Ishikawa (cell line): Measurements from ENCODE around the gene MAGI1.

Experiments used
- CEBPB ChIP-seq: IDR thresholded peaks from 2 replicates; pipeline ENCODE4 v1.6.1; 2012
- CREB1 ChIP-seq: IDR thresholded peaks from 2 replicates; pipeline ENCODE4 v1.6.1; 2012; ENCODE audit warnings: low read depth
- EGR1 ChIP-seq: IDR thresholded peaks from 2 replicates; pipeline ENCODE4 v1.6.1; 2012
- EP300 ChIP-seq: IDR thresholded peaks from 2 replicates; pipeline ENCODE4 v1.6.1; 2012; ENCODE audit warnings: borderline replicate concordance
- FOXM1 ChIP-seq: IDR thresholded peaks from 2 replicates; pipeline ENCODE4 v1.6.1; 2012; ENCODE audit warnings: low read depth, borderline replicate concordance
- MAX ChIP-seq: IDR thresholded peaks from 2 replicates; pipeline ENCODE4 v1.6.1; 2012
- NFIC ChIP-seq: IDR thresholded peaks from 2 replicates; pipeline ENCODE4 v1.6.1; 2012
- RAD21 ChIP-seq: IDR thresholded peaks from 2 replicates; pipeline ENCODE4 v1.6.1; 2012; ENCODE audit warnings: low read depth
- REST ChIP-seq: IDR thresholded peaks from 2 replicates; pipeline ENCODE4 v1.6.1; 2012; ENCODE audit warnings: low read depth, mild to moderate bottlenecking
- TAF1 ChIP-seq: IDR thresholded peaks from 2 replicates; pipeline ENCODE4 v1.6.1; 2012; ENCODE audit warnings: low read depth, mild to moderate bottlenecking
- TCF12 ChIP-seq: IDR thresholded peaks from 2 replicates; pipeline ENCODE4 v1.6.1; 2012; ENCODE audit warnings: low read depth
- TEAD4 ChIP-seq: IDR thresholded peaks from 2 replicates; pipeline ENCODE4 v1.6.1; 2012
- USF1 ChIP-seq: IDR thresholded peaks from 2 replicates; pipeline ENCODE4 v1.6.1; 2012
- YY1 ChIP-seq: IDR thresholded peaks from 2 replicates; pipeline ENCODE4 v1.6.1; 2012; ENCODE audit warnings: low read depth
- ZBTB7A ChIP-seq: IDR thresholded peaks from 2 replicates; pipeline ENCODE4 v1.6.1; 2012; ENCODE audit warnings: low read depth

MAGI1 gene

GRCh38 chr3:65960087-65960486 lies 78.6 kb downstream of the MAGI1 start:
- TF ChIP-seq CEBPB (no peak), TEAD4 (no peak), TAF1 (no peak), MAX (no peak), RAD21 (no peak), TCF12 (no peak), USF1 (no peak), EGR1 (no peak), FOXM1 (no peak), YY1 (no peak)

- TF ChIP-seq CEBPB: no peak
- TF ChIP-seq YY1: no peak
- no peak for TF ChIP-seq RAD21
- TF ChIP-seq ZBTB7A: no peak
- no peak for TF ChIP-seq TEAD4
- no peak for TF ChIP-seq TCF12
- no peak for TF ChIP-seq USF1
These were observed 80.5 kb downstream of the MAGI1 start for GRCh38 chr3:65958216-65958615.

- no peak for TF ChIP-seq EGR1
- no peak for TF ChIP-seq USF1
- TF ChIP-seq ZBTB7A: no peak
- no peak for TF ChIP-seq FOXM1
- TF ChIP-seq MAX: no peak
- no peak for TF ChIP-seq TAF1
- TF ChIP-seq CEBPB: no peak
These were observed 82.8 kb downstream of the MAGI1 start for GRCh38 chr3:65955792-65956477.

GRCh38 chr3:65953881-65954733 lies 84.6 kb downstream of the MAGI1 start:
- 0 out of 2 replicates have a peak, but pooled peaks have one; percentile 23 for TF ChIP-seq YY1
- 0 out of 2 replicates have a peak, but pooled peaks have one; percentile 4 for TF ChIP-seq NFIC
- TF ChIP-seq TCF12: 0 out of 2 replicates have a peak, but pooled peaks have one; percentile 47
- TF ChIP-seq MAX: peak; percentile 41; the same call in 1 of the 2 replicates
- no peak for TF ChIP-seq ZBTB7A
- TF ChIP-seq TAF1: 0 out of 2 replicates have a peak, but pooled peaks have one; percentile 22
- no peak for TF ChIP-seq REST

GRCh38 chr3:65953301-65953812 lies 85.4 kb downstream of the MAGI1 start:
- TF ChIP-seq NFIC: peak; percentile 81
- peak; percentile 60; the same call in 1 of the 2 replicates for TF ChIP-seq MAX
- TF ChIP-seq TEAD4: peak; percentile 88
- TF ChIP-seq USF1: peak; percentile 49; the same call in 1 of the 2 replicates
- TF ChIP-seq EP300: peak; percentile 87
- peak; percentile 30; the same call in 1 of the 2 replicates for TF ChIP-seq RAD21
- TF ChIP-seq YY1: no peak
- peak; percentile 97 for TF ChIP-seq TCF12
- no peak for TF ChIP-seq CREB1
- TF ChIP-seq FOXM1: peak; percentile 67; the same call in 1 of the 2 replicates
- TF ChIP-seq CEBPB: peak; percentile 52

GRCh38 chr3:65952842-65953241 lies 85.9 kb downstream of the MAGI1 start:
- no peak for TF ChIP-seq EGR1
- no peak for TF ChIP-seq NFIC
